AG10803 (cell line): ENCODE data around the gene TCEA2.
A peak's percentile ranks its signal among the peaks of the same experiment; 100 is the strongest.
"Not testable (repeated sequence)": the region's sequence is repeated elsewhere in the genome, so short reads cannot be mapped to it uniquely, and the experiment has no call there.

Source experiments
- DNase-seq: peaks from one replicate; pipeline ENCODE4 v3.0.0; 2010; ENCODE audit warnings: low read depth
- H3K4me3 ChIP-seq: 2 replicates; pipeline ENCODE4 v1.5.1; 2011; ENCODE audit warnings: mild to moderate bottlenecking, low read length, control low read depth
- CTCF ChIP-seq: conservative IDR thresholded peaks from 2 replicates; pipeline ENCODE4 v1.5.1; 2011; ENCODE audit warnings: mild to moderate bottlenecking, low read length, control low read depth, inconsistent platforms

Gene TCEA2

GRCh38 chr20:64082820-64083377, 19.9 kb downstream of the TCEA2 start:
- no peak for TF ChIP-seq CTCF
- DNase-seq = no peak
- no peak overlapping the region; the same call in 1 of the 2 replicates for H3K4me3 ChIP-seq

- peak; percentile 36 for TF ChIP-seq CTCF
- peak overlapping the region; percentile 34 for H3K4me3 ChIP-seq
- DNase-seq = peak; percentile 59
Observed at GRCh38 chr20:64083378-64083803, 20.4 kb downstream of the TCEA2 start.

GRCh38 chr20:64083804-64084684, 21.0 kb downstream of the TCEA2 start, which contains the start of gene LKAAEAR1:
LKAAEAR1 (minus strand) TSS chr20:64084398; CDS start chr20:64084219, 179 bp downstream.
- peak within 1 kb of the TSS; percentile 34 for H3K4me3 ChIP-seq
- TF ChIP-seq CTCF = no peak
- DNase-seq = no peak

GRCh38 chr20:64084685-64085152, 21.7 kb downstream of the TCEA2 start:
- TF ChIP-seq CTCF = no peak
- DNase-seq = no peak
- no peak overlapping the region for H3K4me3 ChIP-seq

- H3K4me3 ChIP-seq = no peak overlapping the region
- TF ChIP-seq CTCF = no peak
- no peak for DNase-seq
Observed at GRCh38 chr20:64086801-64087200, 23.8 kb downstream of the TCEA2 start.

- not testable (repeated sequence) for H3K4me3 ChIP-seq, DNase-seq
Observed at GRCh38 chr20:64087226-64087825, 24.3 kb downstream of the TCEA2 start.

GRCh38 chr20:64088586-64088985, 25.6 kb downstream of the TCEA2 start:
- not testable (repeated sequence) for DNase-seq, H3K4me3 ChIP-seq

GRCh38 chr20:64090165-64090564, 27.2 kb downstream of the TCEA2 start:
- no peak for TF ChIP-seq CTCF
- no peak for DNase-seq
- H3K4me3 ChIP-seq = no peak overlapping the region
